Stimulated activated CD8-positive, alpha-beta memory T cell treated with anti-CD3 and anti-CD28 coated beads, Interleukin-2, amount 100 ng/mL, for 1 hour (primary cell): Measurements from ENCODE around the gene KRTAP1-3.
"Not testable (repeated sequence)": the region's sequence is repeated elsewhere in the genome, so short reads cannot be mapped to it uniquely, and the experiment has no call there.

Source experiments
- DNase-seq, 2 donors: peaks; one replicate each; pipeline ENCODE4 v3.0.0-alpha.2; 2020; ENCODE audit warnings: low read depth in 2 of 2

The KRTAP1-3 gene

DNA sequence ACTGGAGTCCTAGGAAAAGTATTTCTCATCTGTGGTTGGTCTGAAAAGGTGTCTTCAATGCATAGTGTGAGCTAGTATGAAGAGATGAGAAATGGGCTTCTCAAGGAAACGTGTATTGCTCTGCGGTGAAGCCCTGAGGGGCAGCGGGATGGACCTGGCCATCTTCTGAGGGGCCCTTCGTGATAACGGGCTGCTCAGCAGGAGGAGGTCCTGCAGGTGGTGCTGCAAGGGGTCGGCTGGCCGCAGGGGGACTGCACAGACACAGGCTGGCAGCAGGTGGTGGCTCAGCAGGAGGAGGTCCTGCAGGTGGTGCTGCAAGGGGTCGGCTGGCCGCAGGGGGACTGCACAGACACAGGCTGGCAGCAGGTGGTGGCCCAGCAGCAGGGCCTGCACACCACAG, 19.9 kb upstream of the KRTAP1-3 start:
- not testable (repeated sequence) for DNase-seq

DNA sequence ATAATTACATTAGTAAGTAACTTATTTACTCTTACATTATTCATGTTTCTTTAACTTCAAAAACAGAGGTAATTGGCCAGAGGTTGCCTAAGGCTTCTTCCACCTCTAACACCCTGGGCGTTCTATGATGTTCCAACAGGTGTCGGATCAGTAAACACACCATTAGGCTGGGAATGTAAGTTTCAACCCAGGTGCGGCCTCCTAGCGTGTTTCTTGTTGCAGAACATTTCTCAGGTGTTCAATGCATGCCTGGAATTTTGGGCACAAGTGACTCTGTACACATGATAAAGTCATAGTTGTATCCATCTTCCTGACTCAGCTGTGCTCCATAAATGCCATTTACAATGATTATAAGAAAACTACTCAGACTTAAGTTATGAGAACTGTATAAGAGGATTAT, 19.4 kb upstream of the KRTAP1-3 start:
- no peak for DNase-seq

DNA sequence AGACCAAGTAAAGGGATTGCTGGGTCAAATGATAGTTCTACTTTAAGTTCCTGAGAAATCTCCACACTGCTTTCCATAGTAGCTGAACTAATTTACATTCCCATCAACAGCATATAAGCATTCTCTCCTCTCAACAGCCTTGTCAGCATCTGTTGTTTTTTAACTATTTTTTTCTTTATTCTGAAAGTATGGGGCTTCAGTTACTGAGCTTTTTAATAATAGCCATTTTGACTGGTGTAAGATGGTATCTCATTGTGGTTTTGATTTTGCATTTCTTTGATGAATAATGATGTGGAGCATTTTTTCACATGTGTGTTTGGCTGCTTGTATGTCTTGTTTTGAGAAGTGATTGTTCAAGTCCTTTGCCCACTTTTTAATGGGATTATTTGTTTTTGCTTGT, 17.9 kb upstream of the KRTAP1-3 start:
- DNase-seq, result no peak

DNA sequence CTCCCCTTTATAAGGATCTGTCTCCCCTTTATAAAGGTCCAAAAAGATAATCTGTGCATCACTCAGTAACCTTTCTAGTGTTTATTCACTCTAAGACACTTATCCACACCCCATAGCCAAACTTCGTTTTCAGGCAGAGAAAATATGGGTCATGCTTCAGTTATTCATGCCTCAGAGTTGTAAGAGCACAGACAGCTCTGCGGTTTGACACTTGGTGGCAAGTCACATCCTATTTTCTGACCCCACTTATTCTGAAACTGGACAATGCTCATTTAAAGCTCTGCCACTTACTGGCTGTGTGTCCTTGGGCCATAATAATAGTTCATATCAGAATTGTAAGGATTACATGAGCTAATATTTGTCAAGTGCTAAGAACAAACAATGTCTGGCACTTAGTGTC, 14.4 kb upstream of the KRTAP1-3 start:
- no peak for DNase-seq

DNA sequence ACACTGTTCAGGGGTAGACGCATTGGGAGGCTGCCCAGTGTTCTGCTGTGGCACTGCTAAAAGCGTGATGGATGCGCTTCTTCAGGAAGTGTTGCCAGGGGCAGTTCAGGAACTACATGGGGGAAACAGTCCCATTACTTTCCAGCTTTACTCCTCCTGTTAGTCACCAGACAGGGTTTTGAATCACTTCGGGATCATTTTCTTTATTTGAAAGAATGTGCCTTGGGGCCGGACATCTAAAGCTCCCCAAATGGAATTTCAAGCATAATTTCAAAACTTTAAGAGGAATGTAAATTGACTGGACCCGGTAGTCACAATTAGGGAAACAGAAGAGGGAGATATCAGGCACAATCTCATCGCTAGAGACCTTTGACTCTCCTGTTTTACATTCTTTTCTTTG, 13.8 kb upstream of the KRTAP1-3 start:
- no peak for DNase-seq

DNA sequence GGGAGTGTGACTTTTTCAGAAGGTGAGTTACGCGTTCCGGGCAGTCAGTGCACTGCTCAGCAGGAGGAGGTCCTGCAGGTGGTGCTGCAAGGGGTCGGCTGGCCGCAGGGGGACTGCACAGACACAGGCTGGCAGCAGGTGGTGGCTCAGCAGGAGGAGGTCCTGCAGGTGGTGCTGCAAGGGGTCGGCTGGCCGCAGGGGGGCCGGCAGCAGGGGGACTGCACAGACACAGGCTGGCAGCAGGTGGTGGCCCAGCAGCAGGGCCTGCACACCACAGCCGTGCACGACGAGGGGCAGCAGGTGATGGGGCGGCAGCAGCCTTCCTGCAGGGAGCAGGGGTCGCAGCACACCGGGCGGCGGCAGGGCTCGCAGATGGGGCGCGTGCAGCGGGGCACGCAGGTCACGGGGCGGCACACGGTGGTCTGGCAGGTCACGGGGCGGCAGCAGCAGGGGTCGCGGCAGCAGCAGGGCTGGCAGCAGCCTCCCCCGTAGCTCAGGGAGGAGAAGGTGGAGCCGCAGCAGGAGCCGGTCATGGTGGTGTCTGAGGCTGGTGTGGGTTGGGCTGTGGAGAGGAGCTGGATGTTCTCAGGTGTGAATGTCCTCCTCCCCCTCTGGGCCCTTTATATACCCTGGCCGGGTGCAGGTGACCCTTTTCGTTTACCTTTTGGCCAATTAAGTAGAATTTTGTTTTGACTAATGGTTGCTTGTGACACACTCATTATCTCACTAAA, 12.2 kb upstream of the KRTAP1-3 start, which contains the start of gene KRTAP2-1:
Gene KRTAP2-1 (minus strand): TSS at position 582 of the 731 bp plus-strand sequence. CDS start 49 bp downstream, at position 533.
- DNase-seq, result not testable (repeated sequence)

DNA sequence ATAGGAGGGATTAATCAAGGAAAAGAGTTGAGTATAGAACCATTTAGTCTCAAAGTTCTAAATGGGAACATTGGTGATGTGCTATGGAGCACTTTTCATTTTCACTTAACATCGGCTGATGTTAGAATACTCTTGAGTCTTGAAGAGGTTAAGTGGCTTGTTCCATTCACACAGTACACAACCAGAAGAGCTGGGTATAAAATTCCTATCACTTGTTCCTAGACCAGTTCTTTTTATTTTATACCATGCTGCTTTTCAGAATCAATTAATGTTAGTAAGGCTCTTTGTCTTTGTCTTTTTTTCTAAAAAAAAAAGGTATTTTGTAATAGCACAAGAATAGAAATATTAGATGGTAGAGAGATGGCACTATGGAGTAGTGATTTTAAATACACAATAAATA, 8.3 kb upstream of the KRTAP1-3 start:
- no peak for DNase-seq

DNA sequence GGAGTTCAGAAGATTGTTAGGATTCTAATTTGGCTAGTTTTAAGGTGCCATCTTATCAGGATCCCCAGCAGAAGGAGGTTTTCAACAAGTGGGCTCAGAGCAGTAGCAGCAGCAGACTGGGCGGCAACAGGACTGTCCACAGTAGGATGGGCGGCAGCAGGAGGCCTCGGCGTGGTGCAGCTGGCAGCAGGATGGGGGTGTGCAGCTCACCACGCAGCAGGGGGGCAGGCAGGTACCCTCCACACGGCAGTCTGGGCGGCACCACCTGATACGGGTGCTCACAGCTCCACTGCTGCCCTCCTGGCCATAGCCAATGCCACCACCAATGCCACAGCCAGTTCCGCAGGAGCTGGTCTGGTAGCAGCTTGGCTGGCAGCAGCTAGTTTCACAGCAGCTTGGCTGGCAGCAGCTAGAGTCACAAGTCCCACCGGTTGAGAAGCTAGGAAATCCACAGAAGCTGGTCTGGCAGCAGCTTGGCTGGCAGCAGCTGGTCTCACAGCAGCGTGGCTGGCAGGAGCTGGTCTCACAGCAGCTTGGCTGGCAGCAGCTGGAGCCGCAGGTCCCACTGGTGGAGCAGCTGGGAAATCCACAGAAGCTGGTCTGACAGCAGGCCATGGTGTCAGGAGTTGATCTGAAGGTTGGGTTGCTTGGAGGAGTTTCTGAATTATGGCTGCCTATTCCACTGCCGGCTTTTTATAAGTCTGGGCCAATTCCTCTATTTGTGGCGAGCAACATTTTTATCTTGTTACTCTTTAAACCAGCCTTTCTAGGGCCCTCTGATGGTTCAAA, 6.3 kb upstream of the KRTAP1-3 start, which contains the start of gene KRTAP1-1:
Gene KRTAP1-1 (minus strand): TSS at position 668 of the 789 bp plus-strand sequence. CDS start 53 bp downstream, at position 615.
- not testable (repeated sequence) for DNase-seq

DNA sequence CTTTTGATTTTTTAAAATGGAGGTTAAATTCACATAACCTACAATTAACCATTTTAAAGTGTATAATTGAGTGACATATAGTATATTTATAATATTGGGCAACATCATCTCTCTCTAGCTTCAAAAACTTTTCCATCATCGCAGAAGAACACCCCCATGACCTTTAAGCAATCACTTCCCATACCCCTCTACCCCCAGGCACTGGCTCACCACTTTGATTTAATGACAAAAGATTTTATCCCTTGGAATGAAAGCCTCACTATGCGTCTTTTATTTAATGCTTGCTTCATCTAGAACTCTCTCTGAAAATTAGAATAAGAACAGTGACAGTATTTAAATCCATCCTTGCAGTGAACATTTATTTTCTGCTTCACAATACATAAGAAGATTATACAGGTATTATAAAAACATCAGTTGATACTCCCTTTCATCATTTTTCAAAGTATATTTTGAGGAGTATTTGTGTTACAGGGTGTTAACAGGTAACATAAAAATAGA, 3.2 kb upstream of the KRTAP1-3 start:
- no peak for DNase-seq

DNA sequence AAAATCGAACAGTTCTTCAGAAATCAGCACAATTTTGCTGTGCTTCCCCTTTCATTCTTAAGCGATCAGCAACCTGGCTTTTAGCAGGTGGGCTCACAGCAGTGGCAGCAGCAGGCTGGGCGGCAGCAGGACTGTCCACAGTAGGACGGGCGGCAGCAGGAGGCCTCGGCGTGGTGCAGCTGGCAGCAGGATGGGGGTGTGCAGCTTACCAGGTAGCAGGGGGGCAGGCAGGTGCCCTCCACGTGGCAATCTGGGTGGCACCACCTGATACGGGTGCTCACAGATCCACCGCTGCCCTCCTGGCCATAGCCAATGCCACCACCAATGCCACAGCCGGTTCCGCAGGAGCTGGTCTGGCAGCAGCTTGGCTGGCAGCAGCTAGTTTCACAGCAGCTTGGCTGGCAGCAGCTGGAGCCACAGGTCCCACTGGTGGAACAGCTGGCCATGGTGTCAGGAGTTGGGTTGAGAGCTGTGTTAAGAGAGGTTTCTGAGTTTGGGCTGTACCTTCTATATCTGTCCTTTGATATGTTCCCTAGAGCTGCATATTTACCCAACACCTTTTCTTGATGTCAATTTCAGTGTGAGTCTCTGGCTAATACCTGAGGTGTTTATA, 4.9 kb downstream of the KRTAP1-3 start, which contains the start of gene KRTAP1-4:
Gene KRTAP1-4 (minus strand): TSS at position 563 of the 613 bp plus-strand sequence. CDS start 117 bp downstream, at position 446.
- DNase-seq, result no peak

DNA sequence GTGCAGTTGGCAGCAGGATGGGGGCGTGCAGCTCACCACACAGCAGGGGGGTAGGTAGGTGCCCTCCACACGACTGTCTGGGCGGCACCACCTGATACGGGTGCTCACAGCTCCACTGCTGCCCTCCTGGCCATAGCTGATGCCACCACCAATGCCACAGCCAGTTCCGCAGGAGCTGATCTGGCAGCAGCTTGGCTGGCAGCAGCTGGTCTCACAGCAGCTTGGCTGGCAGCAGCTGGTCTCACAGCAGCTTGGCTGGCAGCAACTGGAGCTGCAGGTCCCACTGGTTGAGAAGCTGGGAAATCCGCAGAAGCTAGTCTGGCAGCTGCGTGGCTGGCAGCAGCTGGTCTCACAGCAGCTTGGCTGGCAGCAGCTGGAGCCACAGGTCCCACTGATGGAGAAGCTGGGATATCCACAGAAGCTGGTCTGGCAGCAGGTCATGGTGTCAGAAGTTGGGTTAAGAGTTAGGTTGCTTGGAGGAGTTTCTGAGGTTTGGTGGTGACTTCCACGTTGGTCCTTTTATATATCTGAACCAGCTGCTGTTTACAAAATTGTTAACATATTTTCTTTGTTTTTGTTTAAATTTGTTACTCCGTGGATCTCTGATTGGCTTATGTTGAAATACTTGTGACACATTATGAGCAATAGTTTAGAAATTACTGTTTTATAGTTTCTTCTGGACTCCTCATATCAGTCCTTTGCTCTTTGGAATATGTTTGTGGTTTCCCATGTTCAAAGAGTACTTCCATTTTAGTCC, 7.8 kb downstream of the KRTAP1-3 start, which contains the start of gene KRTAP1-5:
Gene KRTAP1-5 (minus strand): TSS at position 494 of the 757 bp plus-strand sequence. CDS start 53 bp downstream, at position 441.
- no peak for DNase-seq

DNA sequence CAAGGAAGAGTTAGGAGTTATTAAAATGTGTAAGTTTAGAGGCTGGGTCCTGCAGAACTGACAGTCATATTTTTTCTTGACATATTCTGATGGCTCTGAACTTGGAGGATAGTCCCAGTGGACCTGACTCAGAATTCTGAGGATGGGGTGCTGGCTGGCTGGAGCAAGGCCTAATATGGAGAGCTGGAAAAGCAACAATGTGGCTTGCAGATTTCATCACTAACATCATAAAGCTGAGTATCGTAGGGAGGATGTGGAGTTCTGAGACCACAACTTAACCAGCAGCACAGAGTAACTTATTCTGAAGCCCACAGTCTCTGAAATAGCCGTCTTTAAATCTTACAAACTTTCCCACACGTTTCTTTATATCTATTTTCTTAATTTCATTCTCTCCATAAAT, 10.0 kb downstream of the KRTAP1-3 start:
- DNase-seq, result no peak

DNA sequence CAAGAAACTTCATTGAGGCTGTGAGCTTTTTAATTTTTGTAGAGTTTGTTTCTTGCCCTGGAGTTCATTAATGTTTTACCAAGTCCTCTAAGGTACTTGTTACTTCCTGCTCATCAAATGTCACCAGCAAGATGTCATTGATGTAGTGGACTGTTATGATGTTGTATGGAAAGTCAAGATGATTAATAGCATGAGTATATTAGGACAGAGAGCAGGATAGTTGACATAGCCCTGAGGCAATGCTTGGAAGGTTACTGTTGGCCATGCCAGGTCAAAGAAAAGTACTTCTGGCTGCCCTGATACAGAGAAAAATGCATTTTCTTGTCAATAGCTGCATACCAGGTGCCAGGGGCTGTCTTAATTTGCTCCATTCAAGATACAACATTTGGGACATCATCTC, 14.3 kb downstream of the KRTAP1-3 start:
- no peak for DNase-seq

DNA sequence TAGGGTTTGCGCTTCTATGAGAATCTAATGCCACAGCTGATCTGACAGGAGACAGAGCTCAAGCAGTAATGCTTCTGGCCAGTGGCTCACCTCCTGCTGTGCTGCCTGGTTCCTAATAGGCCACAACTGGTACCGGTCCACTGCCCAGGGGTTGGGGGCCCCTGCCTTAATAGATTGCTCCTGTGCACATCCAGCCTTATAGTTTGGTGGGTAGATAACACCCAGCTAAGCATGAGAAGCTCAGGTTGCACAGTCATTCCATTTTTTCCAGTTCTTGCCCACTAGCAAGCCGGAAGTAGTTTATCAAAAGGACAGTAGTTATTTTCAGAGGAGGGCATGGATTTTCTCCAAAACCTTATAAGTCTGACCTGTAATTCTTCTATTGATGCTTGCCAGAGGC, 15.3 kb downstream of the KRTAP1-3 start:
- DNase-seq, result no peak

DNA sequence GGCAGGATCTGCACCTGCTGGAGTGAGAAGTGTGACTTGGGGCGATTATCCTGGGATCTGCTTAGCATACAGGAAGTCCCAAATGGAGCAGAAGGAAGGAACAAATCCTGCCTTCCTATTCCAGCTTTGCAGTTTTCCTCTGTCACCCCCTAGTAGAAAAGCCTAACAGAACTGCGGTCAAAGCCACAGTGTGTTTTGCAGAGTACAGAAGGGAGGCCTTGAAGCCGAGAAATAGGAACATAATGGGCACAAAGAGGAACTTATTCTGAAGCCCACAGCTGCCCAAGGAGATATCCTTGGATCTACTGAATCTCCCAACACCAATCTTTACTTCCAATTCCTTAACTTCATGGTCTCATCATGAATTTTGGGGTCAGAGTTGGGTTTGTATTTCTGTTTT, 16.1 kb downstream of the KRTAP1-3 start:
- no peak for DNase-seq

DNA sequence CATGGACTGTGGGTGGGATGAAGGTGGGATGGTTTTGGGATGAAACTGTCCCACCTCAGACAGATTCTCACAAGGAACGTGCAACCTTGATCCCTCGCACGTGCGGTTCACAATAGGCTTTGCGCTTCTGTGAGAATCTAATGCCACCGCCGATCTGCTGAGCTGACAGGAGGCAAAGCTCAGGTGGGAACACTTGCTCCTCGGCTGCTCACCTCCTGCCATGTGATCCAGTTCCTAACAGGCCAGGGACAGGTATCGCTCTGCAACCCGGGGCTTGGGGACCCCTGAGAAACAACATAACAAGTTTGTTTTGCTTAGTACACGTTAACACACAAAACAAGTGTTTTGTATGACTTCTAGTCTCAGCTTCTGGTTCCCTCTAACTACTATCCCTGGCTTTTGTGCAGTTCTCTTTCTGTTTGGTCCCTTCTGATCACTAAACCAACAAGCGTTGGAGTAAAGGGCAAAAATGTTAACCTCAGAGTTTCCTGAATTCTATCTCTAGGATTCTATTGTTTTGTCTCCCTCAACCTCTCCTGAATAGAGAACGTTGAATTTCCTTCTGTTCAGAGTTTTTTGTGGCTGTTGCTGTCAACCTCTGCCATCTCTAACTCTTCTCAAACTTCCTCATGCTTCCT, 18.0 kb downstream of the KRTAP1-3 start:
- DNase-seq, result no peak

DNA sequence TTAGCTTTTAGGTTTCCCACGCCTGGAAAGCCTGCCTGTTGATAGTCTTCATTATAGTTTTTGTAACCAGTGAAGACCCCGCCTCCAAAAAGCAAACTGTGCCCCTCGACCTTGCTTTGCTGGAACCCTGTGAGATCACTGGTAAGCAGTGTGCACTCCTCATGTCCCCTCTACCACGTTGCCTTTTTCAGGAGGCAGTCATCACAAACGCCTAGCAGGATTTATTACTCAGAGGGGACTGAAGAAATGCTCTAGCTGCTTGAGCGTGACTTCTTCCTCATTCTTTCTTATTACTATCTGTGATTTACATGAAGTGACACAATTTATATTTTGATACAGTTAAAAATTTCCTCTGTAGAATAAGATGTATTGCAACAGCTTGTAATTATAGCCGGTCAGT, 19.2 kb downstream of the KRTAP1-3 start:
- no peak for DNase-seq

DNA sequence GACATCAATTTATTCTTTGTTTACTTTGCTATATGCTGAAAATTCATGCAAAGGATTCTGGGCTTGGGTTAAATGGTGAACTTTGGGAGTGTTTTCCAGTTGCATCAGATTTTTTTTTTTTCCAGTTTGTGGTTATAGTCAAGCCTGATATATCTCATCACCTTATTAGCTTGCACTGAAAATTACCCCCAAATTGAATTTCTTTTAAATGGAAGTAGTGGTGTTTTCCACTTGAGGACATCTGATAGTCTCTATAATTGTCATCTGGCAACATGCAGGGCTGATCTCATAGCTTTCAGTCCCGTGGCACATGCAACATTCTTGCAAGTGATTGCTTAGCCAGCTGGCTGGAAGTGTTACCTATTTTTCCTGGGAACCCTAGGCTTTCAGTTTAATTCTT, 21.1 kb downstream of the KRTAP1-3 start:
- no peak for DNase-seq

DNA sequence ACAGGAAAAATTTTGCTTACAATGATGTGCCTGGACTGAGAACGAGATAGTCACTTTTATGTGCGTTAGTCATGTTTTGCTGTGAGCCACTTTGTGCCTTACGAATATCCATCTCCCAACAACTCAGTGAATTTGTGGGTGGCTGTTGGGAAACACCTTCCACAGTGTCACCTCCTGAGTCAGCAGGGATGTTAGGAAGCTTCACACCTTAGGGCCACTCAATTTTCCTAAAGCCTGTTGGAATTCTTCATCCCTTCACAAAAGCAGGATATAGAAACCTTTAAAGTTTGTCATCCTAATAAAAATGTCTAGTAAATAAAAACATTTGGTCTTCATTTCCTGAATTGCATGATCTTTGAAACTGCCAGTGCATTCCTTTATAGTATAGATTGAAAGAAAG, 21.5 kb downstream of the KRTAP1-3 start:
- no peak for DNase-seq

DNA sequence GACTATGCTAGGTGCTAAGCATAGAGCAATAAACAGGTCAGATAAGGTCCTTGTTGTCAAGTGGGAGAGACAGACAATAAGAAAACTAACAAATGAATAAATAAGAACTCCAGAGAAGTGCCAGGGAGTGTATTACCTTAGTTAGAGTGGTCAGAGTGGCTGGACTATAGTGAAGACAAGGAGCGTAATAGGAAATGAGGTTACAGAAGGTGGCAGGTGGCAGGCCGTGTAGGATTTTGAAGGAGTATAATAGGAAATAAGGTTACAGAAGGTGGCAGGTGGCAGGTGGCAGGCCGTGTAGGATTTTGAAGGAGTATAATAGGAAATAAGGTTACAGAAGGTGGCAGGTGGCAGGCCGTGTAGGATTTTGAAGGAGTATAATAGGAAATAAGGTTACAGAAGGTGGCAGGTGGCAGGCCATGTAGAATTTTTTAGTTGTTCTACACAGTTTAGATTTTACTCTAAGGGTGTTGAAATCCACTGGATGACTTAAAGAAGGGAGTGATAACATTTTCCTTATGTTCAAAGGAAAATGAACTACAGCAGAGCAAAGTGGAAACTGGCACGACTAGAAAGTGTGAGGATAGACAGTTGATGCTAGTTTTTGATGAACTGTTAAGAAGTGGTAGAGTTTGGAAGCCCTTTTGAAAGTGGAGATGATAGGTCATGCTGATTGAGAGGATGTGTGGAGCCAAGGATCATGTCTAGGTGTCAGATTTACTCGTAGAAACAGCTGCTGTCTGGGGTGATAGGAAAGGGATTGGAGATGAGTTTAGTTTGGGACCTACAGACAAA, 22.2 kb downstream of the KRTAP1-3 start:
- DNase-seq, result no peak
